H1 (cell line): ENCODE data around the gene NLRP6. TPM values are rescaled to one million over a fixed set of nuclear protein-coding genes. Genes with fewer than 3 reads are reported as not detected.

Experiments
- CTCF ChIA-PET: fragments of 300-600 bp; sonication (Branson Sonifier 250); formaldehyde crosslinking; loops from one replicate; lab custom pipeline; 2021; ENCODE audit not compliant: partially characterized antibody; lab: Charles Lee
- POLR2A ChIA-PET: fragments of 300-600 bp; sonication (Branson Sonifier 250); formaldehyde crosslinking; loops from one replicate; lab custom pipeline; 2021; ENCODE audit warnings: inconsistent platforms; ENCODE audit not compliant: partially characterized antibody; lab: Charles Lee
- DNase-seq, 2 experiments: peaks; one replicate each; pipeline versions ENCODE4 v3.0.0 to v3.0.0-alpha.2; 2010 to 2022; ENCODE audit warnings: low spot score in 2 of 2, low read depth in 1 of 2, mixed read lengths in 1 of 2
- FAIRE-seq: peaks from 2 replicates; lab custom pipeline; 2011; peaks lifted over from hg19 to GRCh38; lab: Jason Lieb, UNC
- H2AFZ ChIP-seq: 2 replicates; pipeline ENCODE4 v1.8.1; 2012; ENCODE audit warnings: low read length, inconsistent platforms
- H2AK5ac ChIP-seq: 2 replicates; pipeline ENCODE4 v1.6.1; 2013; ENCODE audit warnings: low read depth, low read length
- H2BK120ac ChIP-seq: replicated peaks from 2 replicates; pipeline ENCODE3; 2013; ENCODE audit warnings: low read depth, low read length, inconsistent platforms
- H2BK12ac ChIP-seq: 2 replicates; pipeline ENCODE4 v1.6.1; 2013; ENCODE audit warnings: low read depth, low read length
- H2BK15ac ChIP-seq: 2 replicates; pipeline ENCODE4 v1.6.1; 2013; ENCODE audit warnings: low read length
- H2BK20ac ChIP-seq: 2 replicates; pipeline ENCODE4 v1.6.1; 2013; ENCODE audit warnings: low read length
- H2BK5ac ChIP-seq: 2 replicates; pipeline ENCODE4 v1.6.1; 2013; ENCODE audit warnings: low read depth, low read length
- H3K14ac ChIP-seq: 2 replicates; pipeline ENCODE4 v1.6.1; 2013; ENCODE audit warnings: inconsistent platforms; ENCODE audit not compliant: insufficient read length
- H3K18ac ChIP-seq: 2 replicates; pipeline ENCODE4 v1.6.1; 2013; ENCODE audit warnings: low read length; ENCODE audit errors: extremely low read depth
- H3K23ac ChIP-seq: 2 replicates; pipeline ENCODE4 v1.6.1; 2013; ENCODE audit warnings: inconsistent platforms; ENCODE audit not compliant: insufficient read length
- H3K23me2 ChIP-seq: 2 replicates; pipeline ENCODE4 v1.6.1; 2013; ENCODE audit warnings: low read depth, low read length
- H3K27ac ChIP-seq: 2 replicates; pipeline ENCODE4 v1.6.1; 2011; ENCODE audit warnings: low read depth, low read length, inconsistent platforms
- H3K27me3 ChIP-seq, 4 experiments: replicated peaks in 1 of 4; 1 replicate in 1 of 4; 2 replicates in 3 of 4; pipeline versions ENCODE4 v1.6.1 to v1.8.1; 2011 to 2013; ENCODE audit warnings: low read length in 3 of 4, mild to moderate bottlenecking in 3 of 4, inconsistent platforms in 2 of 4, mixed read lengths in 2 of 4, moderate library complexity in 1 of 4; ENCODE audit not compliant: control insufficient read depth in 3 of 4, insufficient read depth in 3 of 4; ENCODE audit errors: extremely low read depth in 1 of 4
- H3K36me3 ChIP-seq, 4 experiments: 2 replicates each; pipeline versions ENCODE4 v1.6.1 to v1.8.1; 2011 to 2013; ENCODE audit warnings: mild to moderate bottlenecking in 4 of 4, low read length in 3 of 4, moderate library complexity in 2 of 4, control low read depth in 1 of 4, inconsistent platforms in 1 of 4; ENCODE audit not compliant: insufficient read depth in 4 of 4, control insufficient read depth in 2 of 4
- H3K4ac ChIP-seq: replicated peaks from 2 replicates; pipeline ENCODE3; 2013; ENCODE audit warnings: low read length, low read depth, mixed read lengths, inconsistent platforms; ENCODE audit not compliant: insufficient read length
- H3K4me1 ChIP-seq, 4 experiments: replicated peaks in 1 of 4; 1 replicate in 1 of 4; 2 replicates in 3 of 4; pipeline versions ENCODE4 v1.6.1 to v1.8.1; 2011 to 2013; ENCODE audit warnings: low read length in 3 of 4, inconsistent platforms in 2 of 4, mixed read lengths in 1 of 4; ENCODE audit not compliant: insufficient read depth in 4 of 4, control insufficient read depth in 3 of 4
- H3K4me2 ChIP-seq, 2 experiments: 2 replicates each; pipeline versions ENCODE4 v1.6.1 to v1.8.1; 2011 to 2013; ENCODE audit warnings: low read depth in 2 of 2, low read length in 2 of 2, control low read depth in 1 of 2, inconsistent platforms in 1 of 2, mild to moderate bottlenecking in 1 of 2; ENCODE audit not compliant: insufficient read depth in 1 of 2
- H3K4me3 ChIP-seq, 4 experiments: fragments of 200-600, 300-600 bp in 1 of 4; sonication (generic), shearing (Covaris generic), sonication (Bioruptor Twin) in 1 of 4; 2 replicates each; pipeline versions ENCODE4 v1.5.1 to v1.8.1; 2011 to 2016; ENCODE audit warnings: low read length in 4 of 4, low read depth in 3 of 4, control low read depth in 2 of 4, inconsistent platforms in 2 of 4, mild to moderate bottlenecking in 2 of 4, mixed read lengths in 1 of 4, moderate library complexity in 1 of 4; ENCODE audit not compliant: insufficient read depth in 2 of 4; ENCODE audit errors: extremely low read depth in 1 of 4
- H3K56ac ChIP-seq: replicated peaks from 2 replicates; pipeline ENCODE3; 2013; ENCODE audit warnings: low read depth, mild to moderate bottlenecking, mixed read lengths, low read length, inconsistent platforms; ENCODE audit not compliant: insufficient read length
- H3K79me1 ChIP-seq: 2 replicates; pipeline ENCODE4 v1.6.1; 2013; ENCODE audit warnings: low read depth, low read length, control low read depth
- H3K79me2 ChIP-seq, 2 experiments: 2 replicates each; pipeline versions ENCODE4 v1.6.1 to v1.8.1; 2012 to 2013; ENCODE audit warnings: low read length in 2 of 2, mild to moderate bottlenecking in 2 of 2, inconsistent platforms in 1 of 2; ENCODE audit not compliant: insufficient read depth in 2 of 2, control insufficient read depth in 1 of 2
- H3K9ac ChIP-seq, 4 experiments: replicated peaks in 1 of 4; 1 replicate in 1 of 4; 2 replicates in 3 of 4; pipeline versions ENCODE4 v1.6.1 to v1.8.1; 2011 to 2013; ENCODE audit warnings: low read depth in 3 of 4, low read length in 3 of 4, control low read depth in 2 of 4, mild to moderate bottlenecking in 2 of 4, moderate library complexity in 2 of 4, inconsistent platforms in 1 of 4; ENCODE audit errors: extremely low read depth in 1 of 4
- H3K9me3 ChIP-seq, 2 experiments: 2 replicates each; pipeline versions ENCODE4 v1.6.1 to v1.8.1; 2012 to 2013; ENCODE audit warnings: mild to moderate bottlenecking in 2 of 2, moderate library complexity in 2 of 2, control low read depth in 1 of 2, inconsistent platforms in 1 of 2, low read depth in 1 of 2, low read length in 1 of 2, mixed read lengths in 1 of 2; ENCODE audit not compliant: insufficient read depth in 2 of 2
- H4K20me1 ChIP-seq, 2 experiments: replicated peaks in 1 of 2; 2 replicates each; pipeline versions ENCODE3 to v1.8.1; 2011 to 2013; ENCODE audit warnings: inconsistent platforms in 2 of 2, low read length in 2 of 2, mild to moderate bottlenecking in 1 of 2; ENCODE audit not compliant: insufficient read depth in 2 of 2, control insufficient read depth in 1 of 2
- H4K5ac ChIP-seq: 2 replicates; pipeline ENCODE4 v1.6.1; 2013; ENCODE audit warnings: low read length, low read depth, mixed read lengths, inconsistent platforms; ENCODE audit not compliant: insufficient read length
- H4K8ac ChIP-seq: 2 replicates; pipeline ENCODE4 v1.8.0; 2013; ENCODE audit warnings: mild to moderate bottlenecking, moderate library complexity, low read length, inconsistent platforms; ENCODE audit not compliant: insufficient read depth; ENCODE audit errors: extremely low read depth
- H4K91ac ChIP-seq: replicated peaks from 2 replicates; pipeline ENCODE3; 2013; ENCODE audit warnings: low read length, mixed read lengths, inconsistent platforms; ENCODE audit not compliant: insufficient read length
- BCL11A ChIP-seq, 2 experiments: IDR thresholded peaks; one replicate each; pipeline ENCODE4 v1.6.1; 2011; ENCODE audit warnings: low read depth in 2 of 2, low read length in 2 of 2, mild to moderate bottlenecking in 2 of 2
- CBX8 ChIP-seq: fragments of 300-800, 300-1000 bp; sonication (generic); IDR thresholded peaks from 2 replicates; pipeline ENCODE4 v1.7.1; 2016; ENCODE audit warnings: low read depth, low read length, borderline replicate concordance
- GABPA ChIP-seq: IDR thresholded peaks from 2 replicates; pipeline ENCODE4 v1.6.1; 2011; ENCODE audit warnings: mild to moderate bottlenecking, low read length, moderate library complexity, borderline replicate concordance; ENCODE audit not compliant: insufficient read depth
- JUND ChIP-seq: IDR thresholded peaks from 2 replicates; pipeline ENCODE4 v1.6.1; 2011; ENCODE audit warnings: mild to moderate bottlenecking, improper control_type of control experiment, low read length
- KDM1A ChIP-seq: fragments of 200-600, 300-600 bp; sonication (generic); IDR thresholded peaks from 2 replicates; pipeline ENCODE4 v1.7.1; 2016; ENCODE audit warnings: mild to moderate bottlenecking, low read length, borderline replicate concordance
- KDM4A ChIP-seq: IDR thresholded peaks from one replicate; pipeline ENCODE4 v1.7.1; 2012; ENCODE audit warnings: low read depth, mild to moderate bottlenecking, moderate library complexity, low read length, inconsistent platforms; ENCODE audit not compliant: severe bottlenecking
- NANOG ChIP-seq: IDR thresholded peaks from 2 replicates; pipeline ENCODE4 v1.6.1; 2011; ENCODE audit warnings: low read length, low read depth, mild to moderate bottlenecking, inconsistent platforms; ENCODE audit not compliant: insufficient read depth, poor library complexity, severe bottlenecking
- PHF8 ChIP-seq: fragments of 200-600 bp; sonication (generic); conservative IDR thresholded peaks from 2 replicates; pipeline ENCODE4 v1.7.1; 2012; ENCODE audit warnings: low read depth, mild to moderate bottlenecking, inconsistent platforms, low read length, moderate library complexity
- RAD21 ChIP-seq, 2 experiments: IDR thresholded peaks in 1 of 2; conservative IDR thresholded peaks in 1 of 2; 2 replicates each; pipeline ENCODE4 v1.6.1; 2011; ENCODE audit warnings: low read depth in 2 of 2, low read length in 2 of 2, improper control_type of control experiment in 1 of 2, inconsistent platforms in 1 of 2, mild to moderate bottlenecking in 1 of 2, moderate library complexity in 1 of 2
- SIN3A ChIP-seq, 2 experiments: IDR thresholded peaks in 1 of 2; conservative IDR thresholded peaks in 1 of 2; 2 replicates each; pipeline ENCODE4 v1.6.1; 2011 to 2012; ENCODE audit warnings: low read length in 2 of 2, improper control_type of control experiment in 1 of 2, low read depth in 1 of 2, mild to moderate bottlenecking in 1 of 2
- SP4 ChIP-seq: IDR thresholded peaks from 2 replicates; pipeline ENCODE4 v1.6.1; 2012; ENCODE audit warnings: low read length, inconsistent platforms
- SRF ChIP-seq: IDR thresholded peaks from 2 replicates; pipeline ENCODE4 v1.6.1; 2011; ENCODE audit warnings: mild to moderate bottlenecking, low read depth, low read length, moderate library complexity
- ZNF274 ChIP-seq: IDR thresholded peaks from 2 replicates; pipeline ENCODE4 v1.7.0; 2012; ENCODE audit warnings: low read length, borderline replicate concordance; ENCODE audit errors: extremely low read depth
- WGBS, 2 experiments: shearing (Covaris generic) in 1 of 2; methylation state at CpG; one replicate each; pipeline versions ENCODE4 v1.1.6 to v1.1.7; 2013 to 2015; ENCODE audit warnings: low lambda C conversion rate in 2 of 2, mixed read lengths in 2 of 2, inconsistent platforms in 1 of 2, low coverage in 1 of 2, missing lambda C conversion rate in 1 of 2; ENCODE audit not compliant: insufficient replicate concordance in 2 of 2, insufficient coverage in 1 of 2, insufficient read length in 1 of 2; ENCODE audit errors: extremely low coverage in 1 of 2, missing lambda C conversion rate in 1 of 2; 5-methylcytosine and 5-hydroxymethylcytosine counted together
- polyA plus RNA-seq, 7 experiments: library from polyadenylated mRNA; depleted of rRNA in 3 of 7; stranded (reverse) in 5 of 7; unstranded in 2 of 7; fragments of >200 nt in 5 of 7; fragments of 200-250 nt in 2 of 7; gene quantifications; 1 replicate in 5 of 7; 2 replicates in 1 of 7; 4 replicates in 1 of 7; pipeline versions ENCODE4 v1.2.1 to v1.2.3, GENCODE V29; 2011 to 2013; ENCODE audit warnings: missing spikeins in 2 of 7, mixed read lengths in 2 of 7
- total RNA-seq: library from RNA; stranded (reverse); fragmentation: NEBNext Ultra II Directional; extraction: Animal tissue kit (Norgen Biotek cat#: 25700); gene quantifications from 2 replicates; pipeline ENCODE4 v1.2.1, GENCODE V29; 2021

Gene NLRP6
- total and polyA plus RNA-seq, 2 of the 8 experiments (the other 6 are each of a cell fraction or from before 2014, with no cell fraction given), result not detected

DNA sequence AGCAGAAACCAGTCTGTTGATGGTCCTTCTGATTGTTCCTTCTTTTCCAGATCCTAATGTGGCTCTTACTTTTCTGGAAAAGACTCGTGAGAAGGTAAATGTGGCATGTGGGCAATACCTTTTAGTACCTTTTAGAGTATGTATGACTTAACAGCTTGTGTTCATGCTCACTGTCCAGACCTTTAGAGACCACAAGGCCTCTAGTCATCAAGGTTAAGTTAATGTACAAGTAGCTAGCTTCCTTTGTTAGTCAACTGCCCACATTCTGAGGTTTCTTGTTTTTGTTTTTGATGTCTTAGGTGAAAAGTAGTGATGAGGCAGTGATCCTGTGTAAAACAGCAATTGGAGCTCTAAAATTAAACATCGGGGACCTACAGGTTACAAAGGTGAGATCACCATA lies 33.8 kb upstream of the NLRP6 start:
- Histone ChIP-seq H3K4me1 (no peaks in the 10 kb centered on the region), H2BK12ac (no peak overlapping the region), H3K9ac (no peak overlapping the region), H2BK15ac (no peak overlapping the region), H3K79me1 (no peaks in the 10 kb centered on the region; the same call in 1 of the 2 replicates), H2BK5ac (no peak overlapping the region), H3K9me3 (no peaks in the 10 kb centered on the region), H2BK20ac (no peak overlapping the region), H3K14ac (no peak overlapping the region), H3K4me2 (no peak overlapping the region), H3K36me3 (peaks cover 14 to 60% (median 43%) of the 10 kb centered on the region in 4 experiments), H2AFZ (no peak overlapping the region), H3K18ac (no peak overlapping the region), H4K91ac (no peak overlapping the region), H4K8ac (no peak overlapping the region), H3K23ac (no peak overlapping the region), H3K4ac (no peak overlapping the region), H3K23me2 (no peaks in the 10 kb centered on the region), H2BK120ac (no peak overlapping the region), H3K27me3 (no peaks in the 10 kb centered on the region; a peak in 1 of 7 replicates), H3K27ac (no peak overlapping the region), H3K4me3 (no peak overlapping the region), H4K20me1 (peaks cover 0 to 3% of the 10 kb centered on the region in 2 experiments), H3K79me2 (peaks cover 4 to 11% of the 10 kb centered on the region in 2 experiments; a peak in 2 of 4 replicates), H2AK5ac (no peak overlapping the region), H4K5ac (no peak overlapping the region), H3K56ac (no peak overlapping the region)
- FAIRE-seq (no peak), DNase-seq (no peak)
- ChIA-PET POLR2A (interaction anchor here (0.7 kb wide), 1 partner anchor 114 kb away, joined by 3 read pairs; no protein-coding TSS in a partner anchor), CTCF (interaction anchor here (1.3 to 8.7 kb wide), 2 partner anchors 8 to 118 kb away, joined by 3 to 88 read pairs; no protein-coding TSS in a partner anchor)
- WGBS, 2 experiments, result 90% methylated on average over 2 of the region's 2 CpGs; no CpG with 5 or more reads in 1 of the 2 experiments
- no peak for TF ChIP-seq JUND
- TF ChIP-seq ZNF274, result no peak
- TF ChIP-seq RAD21 (IDR thresholded peaks at IDR 0.05 in 1 of 2, conservative IDR thresholded peaks at IDR 0.05 in 1 of 2; ENCODE audit: low read depth in 2 of 2, low read length in 2 of 2), result no peak
- TF ChIP-seq SIN3A (conservative IDR thresholded peaks at IDR 0.05 in 1 of 2, IDR thresholded peaks at IDR 0.05 in 1 of 2; ENCODE audit: low read depth in 1 of 2, low read length in 2 of 2), result no peak
- TF ChIP-seq KDM1A, result no peak
- TF ChIP-seq GABPA, result no peak
- no peak for TF ChIP-seq NANOG
- TF ChIP-seq SRF, result no peak
- TF ChIP-seq KDM4A, result no peak
- no peak for TF ChIP-seq PHF8
- TF ChIP-seq CBX8, result no peak
- no peak for TF ChIP-seq BCL11A (IDR thresholded peaks at IDR 0.05; ENCODE audit: low read depth in 2 of 2, low read length in 2 of 2)
- TF ChIP-seq SP4, result no peak
